RWPE2 (cell line): ENCODE measurements around the gene HDAC11.

Experiments used
- ATAC-seq: fragments of 200-7000 bp; cut with Tn5 transposase; 3 replicates; pipeline ENCODE4 v1.9.1; 2021; ENCODE audit warnings: low read depth
- DNase-seq: peaks from one replicate; pipeline ENCODE4 v3.0.0-alpha.2; 2020; ENCODE audit warnings: low spot score
- H3K27ac ChIP-seq: fragments of 450-650 bp; 2 replicates; pipeline ENCODE4 v1.5.1; 2017; ENCODE audit warnings: mild to moderate bottlenecking; ENCODE audit not compliant: poor library complexity, severe bottlenecking
- H3K27me3 ChIP-seq: fragments of 250-450 bp; sonication (Bioruptor Pico); 2 replicates; pipeline ENCODE4 v1.5.1; 2021; ENCODE audit warnings: mild to moderate bottlenecking, moderate library complexity; ENCODE audit not compliant: insufficient read depth, poor library complexity, severe bottlenecking
- H3K36me3 ChIP-seq: fragments of 250-450 bp; sonication (Bioruptor Pico); 2 replicates; pipeline ENCODE4 v1.5.1; 2020; ENCODE audit warnings: low read depth, mild to moderate bottlenecking, moderate library complexity
- H3K4me1 ChIP-seq: fragments of 250-450 bp; sonication (Bioruptor Pico); 2 replicates; pipeline ENCODE4 v1.5.1; 2021; ENCODE audit warnings: mild to moderate bottlenecking, moderate library complexity; ENCODE audit not compliant: insufficient read depth, poor library complexity, severe bottlenecking
- H3K4me3 ChIP-seq: fragments of 250-450 bp; sonication (Bioruptor Pico); 2 replicates; pipeline ENCODE4 v1.5.1; 2021; ENCODE audit warnings: mild to moderate bottlenecking, moderate library complexity; ENCODE audit not compliant: severe bottlenecking
- H3K9me3 ChIP-seq: fragments of 250-450 bp; sonication (Bioruptor Pico); 2 replicates; pipeline ENCODE4 v1.5.1; 2021; ENCODE audit warnings: mild to moderate bottlenecking, moderate library complexity; ENCODE audit not compliant: severe bottlenecking
- CTCF ChIP-seq: fragments of 450-650 bp; IDR thresholded peaks from one replicate; pipeline ENCODE4 v1.5.1; 2017; ENCODE audit warnings: mild to moderate bottlenecking, moderate library complexity; ENCODE audit not compliant: poor library complexity, severe bottlenecking

Gene HDAC11

GRCh38 chr3:13459605-13460340 is 20.3 kb upstream of the HDAC11 start:
- TF ChIP-seq CTCF, result no peak
- ATAC-seq, result no peak
- H3K27ac ChIP-seq, result no peak overlapping the region
- no peaks in the 10 kb centered on the region for H3K9me3 ChIP-seq
- no peak for DNase-seq
- H3K27me3 ChIP-seq, result no peaks in the 10 kb centered on the region
- H3K4me1 ChIP-seq, result peaks cover 10% of the 10 kb centered on the region
- H3K4me3 ChIP-seq, result no peak overlapping the region
- no peaks in the 10 kb centered on the region for H3K36me3 ChIP-seq

- H3K9me3 ChIP-seq, result no peaks in the 10 kb centered on the region
- H3K4me1 ChIP-seq, result peaks cover 5% of the 10 kb centered on the region
- no peak for ATAC-seq
- no peak overlapping the region for H3K4me3 ChIP-seq
- DNase-seq, result no peak
- H3K27me3 ChIP-seq, result no peaks in the 10 kb centered on the region
- TF ChIP-seq CTCF, result no peak
- no peaks in the 10 kb centered on the region for H3K36me3 ChIP-seq
- no peak overlapping the region for H3K27ac ChIP-seq
Measured at GRCh38 chr3:13460341-13460736, 19.8 kb upstream of the HDAC11 start.

- peak; percentile 82 for TF ChIP-seq CTCF
- no peak for DNase-seq
- peak; percentile 79 for ATAC-seq
- Histone ChIP-seq H3K4me1 (no peaks in the 10 kb centered on the region), H3K27me3 (no peaks in the 10 kb centered on the region), H3K9me3 (no peaks in the 10 kb centered on the region), H3K4me3 (no peak overlapping the region), H3K27ac (no peak overlapping the region), H3K36me3 (no peaks in the 10 kb centered on the region)
Measured at GRCh38 chr3:13461169-13462124, 18.7 kb upstream of the HDAC11 start.

- DNase-seq (no peak), ATAC-seq (no peak)
- H3K9me3 ChIP-seq, result no peaks in the 10 kb centered on the region
- no peak for TF ChIP-seq CTCF
- no peak overlapping the region for H3K27ac ChIP-seq
- H3K4me3 ChIP-seq, result no peak overlapping the region
- no peaks in the 10 kb centered on the region for H3K27me3 ChIP-seq
- H3K36me3 ChIP-seq, result no peaks in the 10 kb centered on the region
- no peaks in the 10 kb centered on the region for H3K4me1 ChIP-seq
Measured at GRCh38 chr3:13462125-13462629, 17.9 kb upstream of the HDAC11 start.
